Activated gamma-delta T cell treated with Interleukin-2 at 50 U/mL for 16 hours (primary cell): ENCODE results near the gene NEDD4L.
"Not testable (repeated sequence)": the region's sequence is repeated elsewhere in the genome, so short reads cannot be mapped to it uniquely, and the experiment has no call there.

Source experiments
- DNase-seq: peaks from one replicate; pipeline ENCODE4 v3.0.0-alpha.2; 2020

Gene NEDD4L

GRCh38 chr18:58409802-58410445, 365.9 kb downstream of the NEDD4L start:
- no peak for DNase-seq

DNA sequence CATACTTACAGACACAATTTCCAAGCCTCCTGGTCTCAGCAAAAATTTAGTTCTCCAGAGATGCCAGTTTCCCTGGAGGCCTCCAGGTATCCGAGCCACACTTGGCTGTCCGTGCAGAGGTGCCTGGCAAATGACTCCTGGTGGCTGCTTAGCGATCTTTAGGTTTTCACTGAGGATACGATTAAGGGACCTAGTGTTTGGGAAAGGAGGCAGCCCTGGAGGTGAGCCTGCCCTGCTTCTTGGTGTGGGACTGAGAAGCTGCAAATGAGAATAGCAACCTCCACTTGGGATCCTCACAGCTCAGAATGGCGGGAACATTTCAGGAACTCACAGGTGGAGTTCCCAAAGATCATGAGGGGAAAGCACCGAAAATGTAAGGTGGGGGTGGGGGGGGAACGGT, 367.3 kb downstream of the NEDD4L start:
- no peak for DNase-seq

DNA sequence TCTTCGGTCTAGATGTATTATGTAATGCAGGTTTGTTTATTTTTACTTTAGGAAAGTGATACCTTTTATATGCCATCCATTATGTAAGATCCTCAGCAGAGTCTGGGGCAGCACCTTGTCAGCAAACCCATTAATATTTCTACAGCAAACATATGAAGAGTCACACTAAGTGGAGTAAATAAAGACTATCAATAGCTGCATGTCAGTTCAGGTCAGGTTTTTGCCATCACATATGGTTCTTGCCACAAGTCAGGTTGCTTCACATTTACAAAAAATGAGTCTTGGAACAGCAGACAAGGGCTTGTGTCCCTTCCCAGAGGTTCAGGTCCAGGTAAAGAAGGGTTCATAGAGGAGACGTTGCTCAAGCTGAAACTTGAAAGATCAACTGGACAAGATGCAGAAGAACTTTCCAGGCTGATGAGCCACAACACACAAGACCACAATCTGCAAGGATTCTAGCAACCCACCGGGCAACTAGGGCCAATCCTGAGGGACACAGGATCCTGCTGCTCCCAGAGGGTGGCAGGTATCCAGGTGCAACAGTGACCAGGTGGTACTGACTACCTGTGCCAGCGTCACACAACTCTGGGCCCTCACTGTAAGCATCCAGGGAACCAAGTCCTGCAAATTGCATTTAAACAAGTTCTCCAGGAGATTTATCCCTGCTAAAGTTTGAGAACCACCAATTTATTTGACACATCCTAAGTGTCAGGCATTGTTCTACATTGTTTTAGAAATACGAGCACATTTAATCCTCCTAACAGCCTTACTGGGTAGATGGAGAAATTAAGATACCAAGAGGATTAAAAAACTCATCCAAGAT, 369.0 kb downstream of the NEDD4L start:
- DNase-seq = no peak

DNA sequence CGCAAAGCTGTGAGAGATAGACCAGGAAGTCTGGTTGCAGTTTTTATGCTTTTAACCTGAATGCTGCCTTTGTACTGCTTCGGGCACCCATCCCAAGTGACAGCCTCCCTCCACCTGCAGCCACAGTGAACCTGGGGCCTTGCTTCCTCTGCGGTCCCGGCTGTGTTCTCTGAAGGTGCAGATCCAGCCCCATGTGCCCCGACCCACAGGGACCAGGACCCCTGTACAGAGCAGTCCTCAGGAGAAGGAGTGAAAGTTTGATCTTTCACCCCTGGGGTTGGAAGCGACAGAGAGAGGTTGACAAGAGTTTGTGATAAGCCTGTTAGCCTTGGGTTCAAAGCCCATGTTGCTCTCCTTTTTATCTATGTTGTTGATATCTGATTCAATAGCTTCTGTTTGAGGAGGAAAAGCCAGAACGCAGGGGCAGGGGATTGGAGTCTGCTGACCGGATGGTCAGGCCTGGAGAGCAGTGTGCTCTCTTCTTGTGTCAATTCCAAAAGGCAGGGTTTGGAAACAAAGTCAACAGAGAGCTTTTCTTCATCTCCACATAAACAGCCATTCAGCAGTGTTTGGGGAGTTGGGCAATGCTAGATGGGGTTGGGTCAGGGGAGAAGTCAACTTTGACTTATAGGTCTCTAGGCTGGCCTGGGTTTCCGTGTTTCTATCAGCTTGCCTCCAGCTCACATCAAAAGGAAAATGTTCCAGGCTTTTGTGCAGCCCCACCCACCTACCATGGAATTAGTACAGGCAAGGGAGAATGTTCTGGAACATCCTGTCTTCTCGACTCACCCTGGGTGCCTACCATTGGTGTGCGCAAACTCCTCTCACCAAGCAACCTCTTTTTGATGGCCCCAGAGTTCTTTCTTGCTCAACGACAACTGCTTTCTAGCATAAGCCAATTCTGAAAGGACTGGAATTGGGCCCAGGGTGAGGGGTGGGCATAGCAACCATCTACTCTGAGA, 369.9 kb downstream of the NEDD4L start:
- no peak for DNase-seq

DNA sequence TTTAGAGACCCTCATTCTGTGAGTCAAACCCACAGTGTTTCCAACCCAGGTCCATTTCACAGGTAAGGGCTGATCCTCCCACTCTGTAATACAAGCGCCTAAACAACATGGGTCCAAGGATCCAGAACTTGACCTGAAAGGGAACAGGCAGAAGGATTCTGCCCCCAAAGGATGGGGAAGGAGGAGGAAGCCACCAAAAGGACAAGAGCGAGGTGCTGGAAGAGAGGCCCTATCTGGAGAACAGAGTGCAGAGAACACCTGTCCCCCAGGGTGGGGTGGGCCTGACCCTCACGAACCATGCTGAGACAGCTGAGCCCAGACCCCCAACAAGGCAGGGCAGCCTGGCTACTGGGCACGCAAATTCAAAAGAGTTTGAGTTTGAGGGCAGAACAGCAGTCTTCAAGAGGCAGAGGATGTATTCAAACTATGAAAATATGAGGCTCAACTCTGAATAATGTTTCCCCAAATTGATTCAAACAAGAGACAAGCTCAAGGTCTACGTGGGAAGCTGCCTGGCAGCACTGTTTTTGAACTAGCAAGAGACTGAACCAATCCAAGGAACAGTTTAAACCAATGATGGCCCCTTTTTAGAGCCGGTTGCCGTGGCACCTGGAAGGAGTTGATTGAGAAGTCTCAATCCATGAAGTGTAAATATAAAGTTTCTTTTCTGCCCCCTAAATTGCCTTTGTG, 372.1 kb downstream of the NEDD4L start:
- no peak for DNase-seq

DNA sequence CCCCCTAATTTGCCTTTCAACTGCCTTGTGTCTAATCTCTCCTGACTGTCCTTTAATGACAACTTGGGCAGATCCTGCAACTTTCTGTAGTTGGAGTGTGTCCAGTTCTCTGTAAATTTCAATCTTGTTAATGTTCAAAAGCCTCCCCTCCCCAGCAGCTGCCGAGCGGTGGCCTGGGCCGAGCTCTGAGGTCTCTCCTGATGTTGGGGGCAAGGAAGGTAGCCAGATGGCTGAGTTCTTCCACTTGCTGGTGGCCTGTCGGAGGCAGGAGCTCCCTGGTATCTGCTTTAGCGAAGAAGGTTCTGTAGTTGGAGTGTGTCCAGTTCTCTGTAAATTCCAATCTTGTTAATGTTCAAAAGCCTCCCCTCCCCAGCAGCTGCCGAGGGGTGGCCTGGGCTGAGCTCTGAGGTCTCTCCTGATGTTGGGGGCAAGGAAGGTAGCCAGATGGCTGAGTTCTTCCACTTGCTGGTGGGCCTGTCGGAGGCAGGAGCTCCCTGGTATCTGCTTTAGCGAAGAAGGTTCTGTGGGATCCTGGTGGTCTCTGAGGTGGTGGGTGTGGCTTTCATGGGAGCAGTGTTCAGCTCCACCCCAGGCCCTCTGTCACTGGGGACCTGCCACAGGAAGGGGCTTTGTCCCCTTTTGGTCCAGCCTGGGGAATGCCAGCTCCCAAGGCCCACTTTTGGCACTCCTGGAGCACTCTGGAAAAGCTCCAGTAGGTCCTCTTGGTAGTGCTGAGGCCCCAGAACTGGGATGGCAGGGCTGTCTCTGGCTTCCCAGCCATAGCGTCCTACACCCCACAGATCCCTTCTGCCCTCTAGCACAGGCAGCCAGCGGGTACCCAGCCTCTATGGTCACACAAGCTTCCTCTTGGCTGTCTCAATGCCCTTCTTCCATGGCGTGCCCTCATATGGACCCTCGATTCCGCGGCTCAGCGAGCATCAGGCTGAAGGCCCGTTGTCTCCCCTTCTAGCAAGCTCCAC, 373.0 kb downstream of the NEDD4L start:
- DNase-seq = no peak

DNA sequence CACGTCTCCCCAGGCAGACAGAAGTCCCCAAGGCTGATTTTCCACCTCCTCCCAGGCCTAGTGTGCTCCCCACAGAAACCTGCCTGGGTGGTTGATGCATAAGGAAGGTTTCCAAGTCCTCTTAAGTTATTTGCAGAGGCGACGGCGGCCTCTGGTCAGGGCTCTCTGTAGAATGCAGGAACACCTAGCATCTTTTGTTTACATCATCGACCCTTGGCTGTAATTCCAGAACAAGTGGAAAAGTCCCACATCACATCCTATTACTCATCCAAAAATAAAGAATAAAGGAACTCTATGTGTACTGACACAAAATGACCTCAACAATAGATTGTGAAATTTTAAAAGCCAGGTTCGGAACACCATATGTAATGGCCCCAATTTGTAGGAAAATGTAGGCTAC, 373.7 kb downstream of the NEDD4L start:
- no peak for DNase-seq

DNA sequence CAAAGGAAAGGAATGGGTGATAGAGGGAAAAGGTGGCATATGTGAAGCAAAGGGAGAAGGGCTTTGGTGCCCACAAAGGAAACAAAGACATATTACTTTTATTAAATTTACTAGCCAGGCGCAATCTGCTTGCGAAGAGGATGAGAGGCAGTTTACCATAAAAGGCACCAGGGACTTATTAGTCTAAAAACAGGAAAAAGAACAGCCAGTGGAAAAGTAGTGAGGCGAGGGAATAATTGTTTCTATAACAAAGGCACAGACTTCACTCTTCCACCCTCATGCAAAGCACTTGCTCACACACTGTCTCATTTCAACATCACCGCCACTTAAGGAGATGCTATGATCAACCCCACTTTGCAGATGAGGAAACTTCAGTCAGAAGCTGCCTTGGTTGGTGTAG, 374.3 kb downstream of the NEDD4L start:
- DNase-seq = no peak

DNA sequence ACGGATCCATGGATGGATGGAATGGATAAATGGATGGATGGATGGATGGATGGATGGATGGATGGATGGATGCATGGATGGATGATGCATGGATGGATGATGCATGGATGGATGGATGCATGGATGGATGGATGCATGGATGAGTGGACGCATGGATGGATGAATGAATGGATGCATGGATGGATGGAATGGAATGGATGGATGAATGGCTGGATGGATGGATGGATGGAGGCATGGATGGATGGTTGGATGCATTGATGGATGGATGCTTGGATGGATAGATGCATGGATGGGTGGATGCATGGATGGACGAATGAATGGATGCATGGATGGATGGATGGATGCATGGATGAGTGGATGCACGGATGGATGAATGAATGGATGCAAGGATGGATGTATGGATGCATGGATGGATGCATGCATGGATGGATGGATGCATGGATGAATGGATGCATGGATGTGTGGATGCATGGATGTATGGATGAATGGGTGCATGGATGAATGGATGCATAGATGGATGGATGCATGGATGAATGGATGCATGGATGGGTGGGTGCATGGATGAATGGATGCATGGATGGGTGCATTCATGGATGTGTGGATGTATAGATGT, 375.7 kb downstream of the NEDD4L start:
- DNase-seq = no peak

GRCh38 chr18:58426611-58427010, 382.6 kb downstream of the NEDD4L start:
- no peak for DNase-seq

- DNase-seq = no peak
Observed at GRCh38 chr18:58427321-58427720, 383.3 kb downstream of the NEDD4L start.

DNA sequence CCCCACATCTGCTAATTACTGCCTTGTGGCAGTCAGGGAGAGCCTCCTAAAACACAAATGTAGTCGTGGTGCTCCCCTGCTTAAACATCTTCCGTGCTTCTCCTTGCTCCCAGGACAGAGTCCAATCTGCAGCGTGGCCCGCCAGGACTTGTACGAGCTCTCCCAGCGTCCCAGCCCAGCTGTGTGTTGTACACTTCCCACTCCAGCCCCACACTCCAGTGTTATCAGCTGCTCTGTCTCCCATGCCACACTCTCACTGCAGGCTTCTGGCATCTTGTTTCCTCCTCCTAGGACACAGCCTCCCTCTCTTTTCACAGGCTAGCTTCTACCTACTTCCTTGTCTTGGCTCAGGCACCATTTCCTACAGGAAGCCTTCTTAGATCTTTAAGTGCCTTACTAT, 385.4 kb downstream of the NEDD4L start:
- DNase-seq = no peak

- DNase-seq = no peak
Observed at GRCh38 chr18:58431215-58431614, 387.2 kb downstream of the NEDD4L start.

DNA sequence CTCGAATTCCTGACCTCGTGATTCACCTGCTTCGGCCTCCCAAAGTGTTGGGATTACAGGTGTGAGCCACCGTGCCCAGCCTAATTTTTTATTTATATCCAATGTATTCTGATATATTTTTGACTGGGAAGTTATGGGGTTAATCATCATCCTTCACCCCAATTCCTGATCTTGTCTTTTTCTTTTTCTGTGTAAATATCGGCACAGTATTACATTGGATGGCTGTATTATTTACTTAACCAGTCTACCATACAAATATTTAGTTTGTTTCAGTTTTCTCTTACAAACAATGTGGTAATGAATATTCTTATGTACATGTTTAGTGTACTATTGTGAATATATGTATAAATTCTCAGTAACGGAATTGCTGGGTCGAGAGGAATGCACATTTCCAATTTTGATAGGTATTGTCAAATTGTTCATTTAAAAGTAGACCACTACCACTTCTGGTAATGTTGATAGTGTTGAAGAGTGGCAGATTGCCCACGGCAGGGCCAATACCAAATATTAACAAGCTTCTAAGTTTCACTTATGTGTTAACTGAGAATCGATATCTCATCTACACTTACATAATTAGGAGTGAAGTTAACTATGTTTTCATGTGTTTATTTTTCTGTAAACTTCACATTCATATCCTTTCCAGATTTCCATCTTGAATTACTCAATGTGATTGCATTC, 388.2 kb downstream of the NEDD4L start:
- DNase-seq = no peak

DNA sequence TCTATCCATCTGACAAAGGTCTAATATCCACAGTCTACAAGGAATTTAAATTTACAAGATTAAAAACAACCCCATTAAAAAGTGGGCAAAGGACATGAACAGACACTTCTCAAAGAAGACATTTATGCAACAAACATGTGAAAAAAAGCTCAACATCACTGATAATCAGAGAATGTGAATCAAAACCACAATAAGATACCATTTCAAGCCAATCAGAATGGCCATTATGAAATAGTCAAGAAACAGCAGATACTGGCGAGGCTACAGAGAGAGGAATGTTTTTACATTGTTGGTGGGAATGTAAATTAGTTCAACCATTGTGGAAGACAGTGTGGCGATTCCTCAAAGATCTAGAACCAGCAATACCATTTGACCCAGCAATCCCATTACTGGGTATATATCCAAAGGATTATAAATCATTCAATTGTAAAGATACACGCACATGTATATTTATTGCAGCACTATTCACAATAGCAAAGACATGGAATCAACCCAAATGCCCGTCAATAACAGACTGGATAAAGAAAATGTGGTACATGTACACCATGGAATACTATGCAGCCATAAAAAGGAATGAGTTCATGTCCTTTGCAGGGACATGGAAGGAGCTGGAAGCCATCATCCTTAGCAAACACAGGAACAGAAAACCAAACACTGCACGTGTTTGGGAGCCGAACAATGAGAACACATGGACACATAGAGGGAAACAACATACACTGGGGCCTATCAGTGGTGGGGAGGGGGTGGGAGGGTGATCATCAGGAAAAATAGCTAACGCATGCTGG, 391.4 kb downstream of the NEDD4L start:
- DNase-seq = not testable (repeated sequence)

GRCh38 chr18:58438161-58438957, 394.3 kb downstream of the NEDD4L start:
- no peak for DNase-seq

DNA sequence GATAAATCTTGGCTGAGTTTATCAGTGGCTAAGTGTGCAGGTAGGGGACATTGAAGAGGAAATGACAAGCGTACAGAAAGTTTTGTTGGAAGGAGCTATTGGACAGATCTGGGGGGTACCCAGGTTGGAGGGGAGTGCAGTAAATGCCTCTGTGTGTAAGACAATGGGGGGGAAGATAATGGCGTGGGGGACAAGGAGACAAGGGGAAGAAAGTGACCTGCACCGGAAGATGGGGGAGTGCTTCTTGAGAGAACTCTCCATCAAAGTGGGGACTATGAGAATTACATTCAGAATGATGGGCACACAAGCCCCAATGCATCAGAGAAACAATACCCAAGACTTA, 394.9 kb downstream of the NEDD4L start:
- DNase-seq = no peak

DNA sequence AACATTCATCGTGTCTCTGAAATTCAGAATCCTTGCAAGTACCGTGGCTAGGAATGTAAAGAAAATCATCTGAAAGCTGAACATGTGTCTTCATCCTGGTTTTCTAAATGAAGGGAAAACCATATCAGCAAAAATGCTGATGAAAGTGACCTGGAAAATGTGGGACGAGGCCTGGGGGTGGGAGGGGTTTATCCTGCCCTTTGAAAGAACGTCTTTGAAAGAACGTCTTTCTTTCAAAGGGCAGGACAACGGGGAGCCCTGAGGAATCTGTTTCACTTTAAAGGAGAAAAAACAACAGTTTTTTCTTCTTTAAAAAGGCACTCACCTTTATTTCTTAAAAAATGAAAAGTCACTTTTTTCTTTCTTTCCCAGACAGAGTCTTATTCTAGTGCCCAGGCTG, 399.6 kb downstream of the NEDD4L start:
- no peak for DNase-seq
